ENCODE results near the gene PLCD1. TPM values are rescaled to one million over a fixed set of nuclear protein-coding genes. Genes with fewer than 3 reads are reported as not detected.
"Not testable (repeated sequence)": the region's sequence is repeated elsewhere in the genome, so short reads cannot be mapped to it uniquely, and the experiment has no call there.

The PLCD1 gene
- total RNA-seq: 19.0 to 20.8 TPM (median 20.7 TPM) in 3 replicates

GRCh38 chr3:38029400-38030125 lies at the start of gene PLCD1:
Gene PLCD1 (minus strand): TSS chr3:38029642. CDS start chr3:38029539, 103 bp downstream.
- Mint-ChIP-seq H3K9me3 (no peaks in the 10 kb centered on the region), H3K27ac (peak within 1 kb of the TSS; percentile 21), H3K36me3 (no peaks in the 10 kb centered on the region), H3K4me1 (peaks cover 19% of the 10 kb centered on the region), H3K27me3 (ENCODE audit: low read depth) (peaks cover 29% of the 10 kb centered on the region), H3K4me3 (peak within 1 kb of the TSS; percentile 66)
- TF ChIP-seq CTCF (IDR thresholded peaks at IDR 0.05; ENCODE audit: unreplicated experiment): no peak
- DNase-seq (ENCODE audit: low spot score in 2 of 2, unreplicated experiment in 2 of 2): no peak

- not testable (repeated sequence) for H3K27ac Mint-ChIP-seq; H3K9me3 Mint-ChIP-seq; H3K36me3 Mint-ChIP-seq; DNase-seq (ENCODE audit: low spot score in 2 of 2, unreplicated experiment in 2 of 2); H3K27me3 Mint-ChIP-seq (ENCODE audit: low read depth); H3K4me3 Mint-ChIP-seq; H3K4me1 Mint-ChIP-seq
These were observed 47.6 kb upstream of the PLCD1 start for GRCh38 chr3:38077073-38077472.

GRCh38 chr3:38070013-38070412 lies 40.6 kb upstream of the PLCD1 start:
- peaks cover 6% of the 10 kb centered on the region for H3K9me3 Mint-ChIP-seq
- no peak for DNase-seq (ENCODE audit: low spot score in 2 of 2, unreplicated experiment in 2 of 2)
- no peaks in the 10 kb centered on the region for H3K36me3 Mint-ChIP-seq
- H3K4me1 Mint-ChIP-seq: no peaks in the 10 kb centered on the region
- no peak overlapping the region for H3K27ac Mint-ChIP-seq
- no peak overlapping the region for H3K4me3 Mint-ChIP-seq
- no peak for TF ChIP-seq CTCF (IDR thresholded peaks at IDR 0.05; ENCODE audit: unreplicated experiment)
- H3K27me3 Mint-ChIP-seq (ENCODE audit: low read depth): peaks cover 18% of the 10 kb centered on the region

- H3K4me3 Mint-ChIP-seq: no peak overlapping the region
- no peaks in the 10 kb centered on the region for H3K4me1 Mint-ChIP-seq
- no peak for TF ChIP-seq CTCF (IDR thresholded peaks at IDR 0.05; ENCODE audit: unreplicated experiment)
- DNase-seq (ENCODE audit: low spot score in 2 of 2, unreplicated experiment in 2 of 2): no peak
- no peak overlapping the region for H3K27ac Mint-ChIP-seq
- H3K36me3 Mint-ChIP-seq: no peaks in the 10 kb centered on the region
- peaks cover 12% of the 10 kb centered on the region for H3K27me3 Mint-ChIP-seq (ENCODE audit: low read depth)
- H3K9me3 Mint-ChIP-seq: peaks cover 6% of the 10 kb centered on the region
These were observed 38.2 kb upstream of the PLCD1 start for GRCh38 chr3:38067508-38068233.

- not testable (repeated sequence) for H3K27ac Mint-ChIP-seq; H3K9me3 Mint-ChIP-seq; DNase-seq (ENCODE audit: low spot score in 2 of 2, unreplicated experiment in 2 of 2); H3K4me1 Mint-ChIP-seq; H3K36me3 Mint-ChIP-seq; H3K4me3 Mint-ChIP-seq
- H3K27me3 Mint-ChIP-seq (ENCODE audit: low read depth): peaks cover 24% of the 10 kb centered on the region
These were observed 35.0 kb upstream of the PLCD1 start for GRCh38 chr3:38064453-38064852.

- Mint-ChIP-seq H3K36me3 (no peaks in the 10 kb centered on the region), H3K4me1 (no peaks in the 10 kb centered on the region), H3K27me3 (ENCODE audit: low read depth) (peaks cover 23% of the 10 kb centered on the region), H3K9me3 (peaks cover 6% of the 10 kb centered on the region), H3K4me3 (no peak overlapping the region), H3K27ac (no peak overlapping the region)
- no peak for DNase-seq (ENCODE audit: low spot score in 2 of 2, unreplicated experiment in 2 of 2)
- TF ChIP-seq CTCF (IDR thresholded peaks at IDR 0.05; ENCODE audit: unreplicated experiment): no peak
These were observed 33.4 kb upstream of the PLCD1 start for GRCh38 chr3:38062809-38063208.
